HepG2 (cell line): Measurements from ENCODE around the gene KIRREL2. TPM values are rescaled to one million over a fixed set of nuclear protein-coding genes. Genes with fewer than 3 reads are reported as not detected.
A peak's percentile ranks its signal among the peaks of the same experiment; 100 is the strongest.

ENCODE experiments used
- AGO1 ChIP-seq: fragments of 200-400 bp; formaldehyde crosslinking; IDR thresholded peaks from 2 replicates; pipeline ENCODE4 v1.6.1; 2017; ENCODE audit warnings: mild to moderate bottlenecking, low read depth, low read length, moderate library complexity; ENCODE audit not compliant: poor library complexity, severe bottlenecking
- FOXA1 ChIP-seq, 2 experiments: fragments of 450-650 bp in 1 of 2; sonication (generic) in 1 of 2; formaldehyde crosslinking in 1 of 2; IDR thresholded peaks; 2 replicates each; pipeline versions ENCODE4 v1.4.0 to v1.6.1; 2016 to 2020; ENCODE audit warnings: missing genetic modification reagents in 1 of 2
- FOXK2 ChIP-seq: fragments of 450-650 bp; IDR thresholded peaks from 2 replicates; pipeline ENCODE4 v1.6.1; 2016
- HCFC1 ChIP-seq: fragments of 150-350 bp; IDR thresholded peaks from 2 replicates; pipeline ENCODE4 v1.6.1; 2014; ENCODE audit warnings: low read depth, low read length
- JUND ChIP-seq: sonication (generic); formaldehyde crosslinking; IDR thresholded peaks from 2 replicates; pipeline ENCODE4 v1.8.0; 2022; ENCODE audit warnings: mild to moderate bottlenecking, missing genetic modification reagents
- MED13 ChIP-seq: sonication (generic); formaldehyde crosslinking; IDR thresholded peaks from 2 replicates; pipeline ENCODE4 v1.5.0; 2020; ENCODE audit warnings: missing genetic modification reagents
- MTA1 ChIP-seq: sonication (generic); formaldehyde crosslinking; IDR thresholded peaks from 2 replicates; pipeline ENCODE4 v1.4.0; 2020; ENCODE audit warnings: missing genetic modification reagents, mild to moderate bottlenecking, borderline replicate concordance
- PHF20 ChIP-seq: sonication (generic); formaldehyde crosslinking; IDR thresholded peaks from 2 replicates; pipeline ENCODE4 v1.5.0; 2020; ENCODE audit warnings: mild to moderate bottlenecking, missing genetic modification reagents
- ZKSCAN8 ChIP-seq: IDR thresholded peaks from 2 replicates; pipeline ENCODE4 v1.6.1; 2016; ENCODE audit warnings: borderline replicate concordance, missing genetic modification reagents, missing compliant biosample characterization
- ZNF263 ChIP-seq: sonication (generic); formaldehyde crosslinking; IDR thresholded peaks from 2 replicates; pipeline ENCODE4 v1.4.0; 2020; ENCODE audit warnings: missing genetic modification reagents
- ZNF773 ChIP-seq: sonication (generic); formaldehyde crosslinking; IDR thresholded peaks from 2 replicates; pipeline ENCODE4 v1.4.0; 2020; ENCODE audit warnings: missing genetic modification reagents, borderline replicate concordance
- ZSCAN20 ChIP-seq: sonication (generic); formaldehyde crosslinking; IDR thresholded peaks from 2 replicates; pipeline ENCODE4 v1.4.0; 2020; ENCODE audit warnings: missing genetic modification reagents, mild to moderate bottlenecking, borderline replicate concordance
- polyA plus RNA-seq, 8 experiments: library from polyadenylated mRNA; depleted of rRNA in 3 of 8; stranded (reverse) in 7 of 8; unstranded in 1 of 8; fragments of >200 nt; fragmentation: Illumina TruSeq in 4 of 8; extraction: Trizol in 4 of 8; gene quantifications; 2 replicates each; pipeline versions ENCODE4 v1.2.1 to v1.2.3, GENCODE V29; 2011 to 2016; ENCODE audit warnings: low read depth in 4 of 8, missing spikeins in 1 of 8, mixed read lengths in 1 of 8; ENCODE audit not compliant: insufficient read depth in 1 of 8
- total RNA-seq, 5 experiments: library from RNA; depleted of rRNA; stranded (reverse); fragments of >200 nt; fragmentation: Illumina TruSeq; extraction: Trizol; gene quantifications; 2 replicates each; pipeline ENCODE4 v1.2.3, GENCODE V29; 2016; ENCODE audit warnings: low read depth in 1 of 5
- TF ChIP-seq, protein P1 (sequence below): sonication (generic); formaldehyde crosslinking; IDR thresholded peaks from 2 replicates; pipeline ENCODE4 v1.5.1; 2020; ENCODE audit warnings: missing genetic modification reagents, mild to moderate bottlenecking, borderline replicate concordance
- TF ChIP-seq, protein P2 (sequence below): sonication (generic); formaldehyde crosslinking; IDR thresholded peaks from 2 replicates; pipeline ENCODE4 v1.4.0; 2020; ENCODE audit warnings: missing genetic modification reagents
- TF ChIP-seq, protein P3 (sequence below): sonication (generic); formaldehyde crosslinking; IDR thresholded peaks from 2 replicates; pipeline ENCODE4 v1.5.0; 2020; ENCODE audit warnings: missing genetic modification reagents
- TF ChIP-seq, protein P4 (sequence below): sonication (generic); formaldehyde crosslinking; IDR thresholded peaks from 2 replicates; pipeline ENCODE4 v1.8.1; 2023; ENCODE audit warnings: mild to moderate bottlenecking, missing genetic modification reagents
- TF ChIP-seq, protein P5 (sequence below): sonication (generic); formaldehyde crosslinking; IDR thresholded peaks from 2 replicates; pipeline ENCODE4 v1.8.0; 2022; ENCODE audit warnings: mild to moderate bottlenecking, missing genetic modification reagents, borderline replicate concordance
- TF ChIP-seq, protein P6 (sequence below): sonication (generic); formaldehyde crosslinking; IDR thresholded peaks from 2 replicates; pipeline ENCODE4 v1.4.0; 2020; ENCODE audit warnings: missing genetic modification reagents, borderline replicate concordance

KIRREL2 gene
- total and polyA plus RNA-seq, 2 of the 13 experiments (the other 11 are each of a cell fraction or from before 2014, with no cell fraction given): 0.18 to 2.4 TPM

DNA sequence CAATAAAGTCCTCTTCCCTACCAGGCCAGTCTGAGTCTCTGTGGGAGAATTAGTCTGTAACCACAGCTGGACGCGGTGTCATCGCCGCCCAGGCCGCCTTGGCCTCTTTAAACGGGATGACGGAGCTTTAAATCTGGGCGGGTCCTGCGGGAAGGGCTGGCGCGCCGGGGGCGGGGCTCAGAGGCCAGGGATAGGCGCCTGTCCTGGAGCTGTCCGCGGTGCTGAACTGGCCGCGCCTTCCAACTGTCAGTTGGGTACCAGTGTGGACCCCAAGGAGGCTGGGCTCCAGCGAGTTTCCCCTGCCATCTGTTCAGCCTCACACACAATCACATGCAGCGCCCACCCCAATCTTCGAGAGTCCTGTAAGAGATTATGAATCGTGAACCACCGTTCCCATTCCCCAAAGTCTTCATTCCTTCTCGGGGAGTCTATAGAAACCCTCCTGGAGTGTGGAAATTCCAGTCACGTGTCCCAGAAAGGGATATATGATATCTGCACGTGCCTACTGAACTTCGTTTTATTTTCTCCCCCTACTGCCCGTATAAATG lies 23.1 kb downstream of the KIRREL2 start (continued):
- TF ChIP-seq, protein P1, sequence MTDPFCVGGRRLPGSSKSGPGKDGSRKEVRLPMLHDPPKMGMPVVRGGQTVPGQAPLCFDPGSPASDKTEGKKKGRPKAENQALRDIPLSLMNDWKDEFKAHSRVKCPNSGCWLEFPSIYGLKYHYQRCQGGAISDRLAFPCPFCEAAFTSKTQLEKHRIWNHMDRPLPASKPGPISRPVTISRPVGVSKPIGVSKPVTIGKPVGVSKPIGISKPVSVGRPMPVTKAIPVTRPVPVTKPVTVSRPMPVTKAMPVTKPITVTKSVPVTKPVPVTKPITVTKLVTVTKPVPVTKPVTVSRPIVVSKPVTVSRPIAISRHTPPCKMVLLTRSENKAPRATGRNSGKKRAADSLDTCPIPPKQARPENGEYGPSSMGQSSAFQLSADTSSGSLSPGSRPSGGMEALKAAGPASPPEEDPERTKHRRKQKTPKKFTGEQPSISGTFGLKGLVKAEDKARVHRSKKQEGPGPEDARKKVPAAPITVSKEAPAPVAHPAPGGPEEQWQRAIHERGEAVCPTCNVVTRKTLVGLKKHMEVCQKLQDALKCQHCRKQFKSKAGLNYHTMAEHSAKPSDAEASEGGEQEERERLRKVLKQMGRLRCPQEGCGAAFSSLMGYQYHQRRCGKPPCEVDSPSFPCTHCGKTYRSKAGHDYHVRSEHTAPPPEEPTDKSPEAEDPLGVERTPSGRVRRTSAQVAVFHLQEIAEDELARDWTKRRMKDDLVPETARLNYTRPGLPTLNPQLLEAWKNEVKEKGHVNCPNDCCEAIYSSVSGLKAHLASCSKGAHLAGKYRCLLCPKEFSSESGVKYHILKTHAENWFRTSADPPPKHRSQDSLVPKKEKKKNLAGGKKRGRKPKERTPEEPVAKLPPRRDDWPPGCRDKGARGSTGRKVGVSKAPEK (CRISPR knock-in tag): no peak
- TF ChIP-seq ZNF263 (CRISPR knock-in tag) (peak; percentile 90), PHF20 (CRISPR knock-in tag) (no peak), FOXK2 (no peak), JUND (no peak), MTA1 (CRISPR knock-in tag) (no peak), ZNF773 (CRISPR knock-in tag) (peak; percentile 89; the same call in 1 of the 2 replicates), HCFC1 (no peak), ZSCAN20 (CRISPR knock-in tag) (peak; percentile 96), AGO1 (no peak), FOXA1 (IDR thresholded peaks at IDR 0.05) (no peak), FOXA1 (CRISPR knock-in tag; IDR thresholded peaks at IDR 0.05) (no peak), MED13 (CRISPR knock-in tag) (peak; percentile 66; the same call in 1 of the 2 replicates), ZKSCAN8 (CRISPR knock-in tag) (0 out of 2 replicates have a peak, but pooled peaks have one; percentile 42)
- TF ChIP-seq, protein P2, sequence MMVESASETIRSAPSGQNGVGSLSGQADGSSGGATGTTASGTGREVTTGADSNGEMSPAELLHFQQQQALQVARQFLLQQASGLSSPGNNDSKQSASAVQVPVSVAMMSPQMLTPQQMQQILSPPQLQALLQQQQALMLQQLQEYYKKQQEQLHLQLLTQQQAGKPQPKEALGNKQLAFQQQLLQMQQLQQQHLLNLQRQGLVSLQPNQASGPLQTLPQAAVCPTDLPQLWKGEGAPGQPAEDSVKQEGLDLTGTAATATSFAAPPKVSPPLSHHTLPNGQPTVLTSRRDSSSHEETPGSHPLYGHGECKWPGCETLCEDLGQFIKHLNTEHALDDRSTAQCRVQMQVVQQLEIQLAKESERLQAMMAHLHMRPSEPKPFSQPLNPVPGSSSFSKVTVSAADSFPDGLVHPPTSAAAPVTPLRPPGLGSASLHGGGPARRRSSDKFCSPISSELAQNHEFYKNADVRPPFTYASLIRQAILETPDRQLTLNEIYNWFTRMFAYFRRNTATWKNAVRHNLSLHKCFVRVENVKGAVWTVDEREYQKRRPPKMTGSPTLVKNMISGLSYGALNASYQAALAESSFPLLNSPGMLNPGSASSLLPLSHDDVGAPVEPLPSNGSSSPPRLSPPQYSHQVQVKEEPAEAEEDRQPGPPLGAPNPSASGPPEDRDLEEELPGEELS (CRISPR knock-in tag): 0 out of 2 replicates have a peak, but pooled peaks have one; percentile 56
- TF ChIP-seq, protein P3, sequence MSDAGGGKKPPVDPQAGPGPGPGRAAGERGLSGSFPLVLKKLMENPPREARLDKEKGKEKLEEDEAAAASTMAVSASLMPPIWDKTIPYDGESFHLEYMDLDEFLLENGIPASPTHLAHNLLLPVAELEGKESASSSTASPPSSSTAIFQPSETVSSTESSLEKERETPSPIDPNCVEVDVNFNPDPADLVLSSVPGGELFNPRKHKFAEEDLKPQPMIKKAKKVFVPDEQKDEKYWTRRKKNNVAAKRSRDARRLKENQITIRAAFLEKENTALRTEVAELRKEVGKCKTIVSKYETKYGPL (CRISPR knock-in tag): peak; percentile 91
- TF ChIP-seq, protein P4, sequence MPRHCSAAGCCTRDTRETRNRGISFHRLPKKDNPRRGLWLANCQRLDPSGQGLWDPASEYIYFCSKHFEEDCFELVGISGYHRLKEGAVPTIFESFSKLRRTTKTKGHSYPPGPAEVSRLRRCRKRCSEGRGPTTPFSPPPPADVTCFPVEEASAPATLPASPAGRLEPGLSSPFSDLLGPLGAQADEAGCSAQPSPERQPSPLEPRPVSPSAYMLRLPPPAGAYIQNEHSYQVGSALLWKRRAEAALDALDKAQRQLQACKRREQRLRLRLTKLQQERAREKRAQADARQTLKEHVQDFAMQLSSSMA (CRISPR knock-in tag): peak; percentile 88
- TF ChIP-seq, protein P5, sequence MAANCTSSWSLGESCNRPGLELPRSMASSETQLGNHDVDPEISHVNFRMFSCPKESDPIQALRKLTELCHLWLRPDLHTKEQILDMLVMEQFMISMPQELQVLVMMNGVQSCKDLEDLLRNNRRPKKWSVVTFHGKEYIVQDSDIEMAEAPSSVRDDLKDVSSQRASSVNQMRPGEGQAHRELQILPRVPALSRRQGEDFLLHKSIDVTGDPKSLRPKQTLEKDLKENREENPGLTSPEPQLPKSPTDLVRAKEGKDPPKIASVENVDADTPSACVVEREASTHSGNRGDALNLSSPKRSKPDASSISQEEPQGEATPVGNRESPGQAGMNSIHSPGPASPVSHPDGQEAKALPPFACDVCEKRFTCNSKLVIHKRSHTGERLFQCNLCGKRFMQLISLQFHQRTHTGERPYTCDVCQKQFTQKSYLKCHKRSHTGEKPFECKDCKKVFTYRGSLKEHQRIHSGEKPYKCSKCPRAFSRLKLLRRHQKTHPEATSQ: no peak
- TF ChIP-seq, protein P6, sequence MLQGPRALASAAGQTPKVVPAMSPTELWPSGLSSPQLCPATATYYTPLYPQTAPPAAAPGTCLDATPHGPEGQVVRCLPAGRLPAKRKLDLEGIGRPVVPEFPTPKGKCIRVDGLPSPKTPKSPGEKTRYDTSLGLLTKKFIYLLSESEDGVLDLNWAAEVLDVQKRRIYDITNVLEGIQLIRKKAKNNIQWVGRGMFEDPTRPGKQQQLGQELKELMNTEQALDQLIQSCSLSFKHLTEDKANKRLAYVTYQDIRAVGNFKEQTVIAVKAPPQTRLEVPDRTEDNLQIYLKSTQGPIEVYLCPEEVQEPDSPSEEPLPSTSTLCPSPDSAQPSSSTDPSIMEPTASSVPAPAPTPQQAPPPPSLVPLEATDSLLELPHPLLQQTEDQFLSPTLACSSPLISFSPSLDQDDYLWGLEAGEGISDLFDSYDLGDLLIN (CRISPR knock-in tag): no peak
